D721Med (cell line): Measurements from ENCODE around the gene RCN1.
A peak's percentile ranks its signal among the peaks of the same experiment; 100 is the strongest.

Source experiments
- DNase-seq: peaks from one replicate; pipeline ENCODE4 v3.0.0; 2011; ENCODE audit warnings: low spot score; ENCODE audit not compliant: insufficient read length
- FAIRE-seq: peaks from 2 replicates; lab custom pipeline; 2011; peaks lifted over from hg19 to GRCh38; lab: Jason Lieb, UNC
- TF ChIP-seq, protein P1 (sequence below): IDR thresholded peaks from 2 replicates; pipeline ENCODE4 v1.5.1; 2012; ENCODE audit warnings: mild to moderate bottlenecking, control low read depth; ENCODE audit not compliant: insufficient read depth; ENCODE audit errors: missing control alignments

RCN1 gene

GRCh38 chr11:32079553-32079952 lies 11.3 kb upstream of the RCN1 start:
- TF ChIP-seq, protein P1, sequence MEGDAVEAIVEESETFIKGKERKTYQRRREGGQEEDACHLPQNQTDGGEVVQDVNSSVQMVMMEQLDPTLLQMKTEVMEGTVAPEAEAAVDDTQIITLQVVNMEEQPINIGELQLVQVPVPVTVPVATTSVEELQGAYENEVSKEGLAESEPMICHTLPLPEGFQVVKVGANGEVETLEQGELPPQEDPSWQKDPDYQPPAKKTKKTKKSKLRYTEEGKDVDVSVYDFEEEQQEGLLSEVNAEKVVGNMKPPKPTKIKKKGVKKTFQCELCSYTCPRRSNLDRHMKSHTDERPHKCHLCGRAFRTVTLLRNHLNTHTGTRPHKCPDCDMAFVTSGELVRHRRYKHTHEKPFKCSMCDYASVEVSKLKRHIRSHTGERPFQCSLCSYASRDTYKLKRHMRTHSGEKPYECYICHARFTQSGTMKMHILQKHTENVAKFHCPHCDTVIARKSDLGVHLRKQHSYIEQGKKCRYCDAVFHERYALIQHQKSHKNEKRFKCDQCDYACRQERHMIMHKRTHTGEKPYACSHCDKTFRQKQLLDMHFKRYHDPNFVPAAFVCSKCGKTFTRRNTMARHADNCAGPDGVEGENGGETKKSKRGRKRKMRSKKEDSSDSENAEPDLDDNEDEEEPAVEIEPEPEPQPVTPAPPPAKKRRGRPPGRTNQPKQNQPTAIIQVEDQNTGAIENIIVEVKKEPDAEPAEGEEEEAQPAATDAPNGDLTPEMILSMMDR = no peak
- DNase-seq (no peak), FAIRE-seq (peak; percentile 64)

DNA sequence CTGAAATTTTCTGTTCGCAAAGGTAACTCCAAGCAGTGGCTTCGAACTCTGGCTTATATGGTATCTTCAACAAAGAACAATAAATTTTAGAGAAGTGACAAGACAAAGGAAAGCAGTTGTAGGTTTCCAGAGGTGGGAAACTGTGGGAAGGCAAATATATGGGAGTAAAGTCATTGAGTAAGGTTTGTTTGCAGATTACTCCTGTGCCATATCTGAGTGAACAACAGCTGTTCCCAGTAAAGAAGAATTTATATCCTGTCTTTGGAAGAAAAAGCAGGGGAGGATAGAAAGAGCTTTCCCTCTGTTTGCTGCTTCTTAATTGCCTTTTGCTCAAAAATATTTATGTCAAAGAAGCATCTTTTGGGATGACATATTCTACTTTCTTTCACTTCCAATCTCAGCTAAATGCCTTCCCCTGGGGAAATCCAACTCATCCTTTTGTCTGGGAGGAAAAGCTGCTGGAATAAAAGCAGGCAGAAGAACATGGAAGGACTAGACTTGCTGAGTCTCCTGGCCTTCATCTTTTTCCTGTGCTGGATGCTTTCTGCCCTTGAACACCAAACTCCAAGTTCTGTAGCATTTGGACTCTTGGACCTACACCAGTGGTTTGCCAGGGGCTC lies 10.4 kb upstream of the RCN1 start:
- no peak for FAIRE-seq
- DNase-seq = no peak

GRCh38 chr11:32081129-32081641 lies 9.7 kb upstream of the RCN1 start:
- no peak for DNase-seq

More for the DNA sequence above, 10.4 kb upstream of the RCN1 start:
- TF ChIP-seq, protein P1 = no peak

GRCh38 chr11:32081901-32082300 lies 9.0 kb upstream of the RCN1 start:
- TF ChIP-seq, protein P1 = no peak
- no peak for FAIRE-seq
- no peak for DNase-seq

More at GRCh38 chr11:32081129-32081641, 9.7 kb upstream of the RCN1 start:
- TF ChIP-seq, protein P1 = no peak
- no peak for FAIRE-seq

GRCh38 chr11:32082346-32082986 lies 8.4 kb upstream of the RCN1 start:
- FAIRE-seq (no peak), DNase-seq (no peak)
- TF ChIP-seq, protein P1 = no peak

DNA sequence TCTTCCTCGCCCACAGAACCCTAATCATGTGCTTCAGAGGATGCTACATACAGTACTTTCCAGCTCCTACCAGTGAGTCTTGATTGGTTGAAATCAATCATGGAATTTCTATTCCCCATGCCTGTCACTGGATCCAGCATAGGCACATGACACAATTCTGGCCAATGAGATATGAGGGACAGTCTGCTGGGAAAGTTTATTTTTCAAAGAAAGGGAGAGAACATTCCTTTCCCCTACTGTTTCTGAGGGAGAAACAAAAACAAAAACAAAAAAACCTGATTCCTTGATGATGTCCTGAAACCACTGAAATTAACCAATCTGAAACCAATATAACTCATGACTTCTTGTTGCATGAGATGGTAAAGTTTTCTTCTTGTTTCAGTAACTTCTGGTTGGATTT lies 3.3 kb upstream of the RCN1 start:
- DNase-seq = no peak
- no peak for FAIRE-seq
- TF ChIP-seq, protein P1 = no peak
